Measurements from ENCODE around the gene DYRK1B. TPM values are rescaled to one million over a fixed set of nuclear protein-coding genes. Genes with fewer than 3 reads are reported as not detected.
"Not testable (repeated sequence)": the region's sequence is repeated elsewhere in the genome, so short reads cannot be mapped to it uniquely, and the experiment has no call there.

Gene DYRK1B
- total RNA-seq, 1 experiment from 2014 or later = 21.5 TPM

DNA sequence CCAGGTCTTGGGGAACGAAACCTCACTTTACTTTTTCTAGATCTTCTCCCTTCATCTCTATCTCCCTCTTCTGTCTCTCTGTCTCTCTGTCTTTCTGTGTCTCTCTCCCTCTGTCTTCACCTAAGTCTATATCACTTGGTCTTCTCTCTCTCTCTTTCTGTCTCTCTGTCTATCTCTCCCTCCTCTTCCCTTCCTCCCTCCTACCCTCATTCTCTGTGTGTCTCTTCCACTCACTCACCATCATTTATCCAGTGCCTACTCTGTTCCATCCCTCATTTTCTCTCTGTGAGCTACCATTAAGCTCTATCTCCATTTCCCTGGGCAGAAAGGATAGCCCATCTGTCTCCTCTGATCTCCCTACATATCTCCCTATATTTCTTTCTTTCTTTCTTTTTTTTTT, 44.4 kb upstream of the DYRK1B start:
- no TSS peak for BruUV-seq (replicated peaks)
- Mint-ChIP-seq H3K4me3 (ENCODE audit: low read depth, unreplicated experiment) (no peak overlapping the region), H3K36me3 (ENCODE audit: insufficient read depth, unreplicated experiment) (no peaks in the 10 kb centered on the region), H3K27me3 (ENCODE audit: unreplicated experiment) (no peaks in the 10 kb centered on the region), H3K9me3 (ENCODE audit: low read depth, unreplicated experiment) (peaks cover 3% of the 10 kb centered on the region), H3K27ac (ENCODE audit: unreplicated experiment) (no peak overlapping the region), H3K4me1 (ENCODE audit: low read depth, unreplicated experiment) (peaks cover 8% of the 10 kb centered on the region)
- CTCF ChIA-PET = interaction anchor here (0.6 to 0.7 kb wide), 2 partner anchors 73 to 107 kb away, joined by 3 to 4 read pairs; no protein-coding TSS in a partner anchor
- no peak for TF ChIP-seq CTCF (IDR thresholded peaks at IDR 0.05; ENCODE audit: unreplicated experiment)
- intact Hi-C loops (cut with micrococcal nuclease; ENCODE audit: unreplicated experiment) = no loop called here
- DNase-seq = no peak

GRCh38 chr19:39877982-39878381, 44.0 kb upstream of the DYRK1B start:
- CTCF ChIA-PET = interaction anchor here (0.6 kb wide), 1 partner anchor 107 kb away, joined by 4 read pairs; no protein-coding TSS in a partner anchor
- DNase-seq; intact Hi-C loops (cut with micrococcal nuclease; ENCODE audit: unreplicated experiment); H3K9me3 Mint-ChIP-seq (ENCODE audit: low read depth, unreplicated experiment); BruUV-seq (replicated peaks); H3K4me3 Mint-ChIP-seq (ENCODE audit: low read depth, unreplicated experiment); H3K36me3 Mint-ChIP-seq (ENCODE audit: insufficient read depth, unreplicated experiment); H3K4me1 Mint-ChIP-seq (ENCODE audit: low read depth, unreplicated experiment); H3K27me3 Mint-ChIP-seq (ENCODE audit: unreplicated experiment); H3K27ac Mint-ChIP-seq (ENCODE audit: unreplicated experiment): not testable (repeated sequence)

DNA sequence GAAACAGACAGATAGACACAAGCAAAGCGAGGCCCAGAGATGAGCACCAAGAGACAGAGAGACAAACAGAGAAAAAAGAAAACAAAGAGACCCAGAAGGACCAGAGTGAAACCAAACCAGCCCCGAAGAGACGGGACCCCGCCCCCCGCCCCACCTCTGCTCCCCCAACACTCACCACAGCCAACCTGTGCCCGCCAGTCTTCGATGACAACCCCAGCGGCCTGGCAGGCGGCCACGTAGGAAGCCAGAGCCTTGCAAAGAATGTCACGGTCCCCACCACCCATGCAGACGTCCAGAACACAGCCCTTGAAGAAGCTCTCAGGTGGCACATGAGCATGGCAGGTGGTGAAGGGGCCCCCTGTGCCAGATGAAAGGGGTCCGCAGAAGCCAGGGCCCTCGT, 43.5 kb upstream of the DYRK1B start:
- H3K4me1 Mint-ChIP-seq (ENCODE audit: low read depth, unreplicated experiment); CTCF ChIA-PET; BruUV-seq (replicated peaks); H3K27me3 Mint-ChIP-seq (ENCODE audit: unreplicated experiment); intact Hi-C loops (cut with micrococcal nuclease; ENCODE audit: unreplicated experiment); H3K4me3 Mint-ChIP-seq (ENCODE audit: low read depth, unreplicated experiment); H3K27ac Mint-ChIP-seq (ENCODE audit: unreplicated experiment); DNase-seq; H3K36me3 Mint-ChIP-seq (ENCODE audit: insufficient read depth, unreplicated experiment); H3K9me3 Mint-ChIP-seq (ENCODE audit: low read depth, unreplicated experiment): not testable (repeated sequence)

GRCh38 chr19:39876486-39876885, 42.5 kb upstream of the DYRK1B start:
- BruUV-seq (replicated peaks); H3K9me3 Mint-ChIP-seq (ENCODE audit: low read depth, unreplicated experiment); H3K4me1 Mint-ChIP-seq (ENCODE audit: low read depth, unreplicated experiment); DNase-seq; CTCF ChIA-PET; H3K36me3 Mint-ChIP-seq (ENCODE audit: insufficient read depth, unreplicated experiment); H3K27ac Mint-ChIP-seq (ENCODE audit: unreplicated experiment); intact Hi-C loops (cut with micrococcal nuclease; ENCODE audit: unreplicated experiment); H3K4me3 Mint-ChIP-seq (ENCODE audit: low read depth, unreplicated experiment); H3K27me3 Mint-ChIP-seq (ENCODE audit: unreplicated experiment): not testable (repeated sequence)

DNA sequence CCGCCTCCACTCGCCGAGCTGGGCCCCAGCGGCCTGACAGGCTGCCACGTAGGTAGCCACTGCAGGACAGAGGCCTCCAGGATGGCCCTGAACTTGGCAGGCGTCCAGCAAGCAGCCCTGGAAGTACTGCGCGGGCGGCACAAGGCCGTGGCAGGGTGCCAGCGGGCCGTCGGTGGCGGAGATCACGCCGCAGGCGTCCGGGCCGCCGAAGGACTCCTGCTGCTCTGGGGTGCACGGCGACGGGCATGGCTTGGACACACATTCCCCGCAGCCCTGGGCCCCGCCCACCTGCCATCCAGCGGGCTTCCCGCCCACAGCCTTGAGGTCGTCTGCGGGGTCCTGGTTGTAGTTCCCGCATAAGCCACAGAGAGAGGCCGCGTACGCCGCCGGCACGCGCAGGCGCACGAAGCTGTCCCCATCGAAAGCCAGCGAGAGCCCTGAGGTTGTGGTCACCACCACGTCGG, 41.5 kb upstream of the DYRK1B start:
- not testable (repeated sequence) for H3K4me3 Mint-ChIP-seq (ENCODE audit: low read depth, unreplicated experiment)

DNA sequence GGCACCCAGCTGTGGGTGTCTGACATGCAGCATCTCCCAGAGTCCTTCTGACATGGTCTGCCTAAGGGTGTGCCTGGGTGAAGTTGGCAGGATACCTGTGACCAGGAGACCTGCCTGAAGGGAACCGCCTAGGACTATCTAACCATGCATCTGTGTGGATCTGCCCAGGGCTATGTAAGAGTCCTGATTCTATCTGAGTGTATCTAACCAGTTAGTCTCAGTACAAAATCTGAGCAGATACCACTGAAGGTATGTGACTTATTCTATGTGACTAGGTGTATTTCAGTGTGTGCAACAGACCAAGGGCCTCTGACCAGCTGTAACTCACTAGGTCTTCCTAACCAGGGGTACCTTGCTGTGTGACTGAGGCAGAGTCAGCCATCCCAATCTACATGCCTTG, 40.4 kb upstream of the DYRK1B start:
- no peaks in the 10 kb centered on the region for H3K9me3 Mint-ChIP-seq (ENCODE audit: low read depth, unreplicated experiment)
- intact Hi-C loops (cut with micrococcal nuclease; ENCODE audit: unreplicated experiment) = no loop called here
- no peaks in the 10 kb centered on the region for H3K4me1 Mint-ChIP-seq (ENCODE audit: low read depth, unreplicated experiment)
- no TSS peak for BruUV-seq (replicated peaks)
- CTCF ChIA-PET = no interaction called here
- TF ChIP-seq CTCF (IDR thresholded peaks at IDR 0.05; ENCODE audit: unreplicated experiment) = no peak
- no peak overlapping the region for H3K27ac Mint-ChIP-seq (ENCODE audit: unreplicated experiment)
- no peak overlapping the region for H3K4me3 Mint-ChIP-seq (ENCODE audit: low read depth, unreplicated experiment)
- no peaks in the 10 kb centered on the region for H3K36me3 Mint-ChIP-seq (ENCODE audit: insufficient read depth, unreplicated experiment)
- no peaks in the 10 kb centered on the region for H3K27me3 Mint-ChIP-seq (ENCODE audit: unreplicated experiment)
- DNase-seq = no peak

More for the DNA sequence above, 41.5 kb upstream of the DYRK1B start:
- DNase-seq; H3K9me3 Mint-ChIP-seq (ENCODE audit: low read depth, unreplicated experiment); H3K36me3 Mint-ChIP-seq (ENCODE audit: insufficient read depth, unreplicated experiment); H3K4me1 Mint-ChIP-seq (ENCODE audit: low read depth, unreplicated experiment); intact Hi-C loops (cut with micrococcal nuclease; ENCODE audit: unreplicated experiment); BruUV-seq (replicated peaks); H3K27ac Mint-ChIP-seq (ENCODE audit: unreplicated experiment); CTCF ChIA-PET; H3K27me3 Mint-ChIP-seq (ENCODE audit: unreplicated experiment): not testable (repeated sequence)

Data from Calu3 (cell line).